Esophagus muscularis mucosa (tissue), 4 donors: ENCODE data around the gene NPB.

Experiments used
- CTCF ChIP-seq, 3 experiments: fragments of 200-600 bp in 2 of 3; fragments of 450-650 bp in 1 of 3; sonication (generic) in 2 of 3; IDR thresholded peaks; one replicate each; pipeline ENCODE4 v1.5.1; 2017 to 2019; ENCODE audit warnings: antibody characterized with exemption in 3 of 3, mild to moderate bottlenecking in 2 of 3, moderate library complexity in 1 of 3
- EP300 ChIP-seq: sonication (generic); formaldehyde crosslinking; IDR thresholded peaks from one replicate; pipeline ENCODE4 v1.6.1; 2017; ENCODE audit warnings: antibody characterized with exemption
- POLR2AphosphoS5 ChIP-seq, 2 donors: sonication (generic); formaldehyde crosslinking; IDR thresholded peaks; one replicate each; pipeline ENCODE4 v1.6.1; 2017; ENCODE audit warnings: antibody characterized with exemption in 2 of 2

GRCh38 chr17:81877569-81877968 lies 24.5 kb upstream of the NPB start:
- TF ChIP-seq CTCF (IDR thresholded peaks at IDR 0.05) (no peak), EP300 (no peak), POLR2AphosphoS5 (IDR thresholded peaks at IDR 0.05) (no peak)
